ENCODE results near the gene VAPB. TPM values are rescaled to one million over a fixed set of nuclear protein-coding genes. Genes with fewer than 3 reads are reported as not detected.

Gene VAPB
- polyA plus RNA-seq, 3 donors, result 8.5 to 14.3 (median 10.1) TPM

- no peaks in the 10 kb centered on the region for H3K9me3 ChIP-seq (replicated peaks in 1 of 2; ENCODE audit: control insufficient read depth in 1 of 2, insufficient read depth in 1 of 2, low read length in 2 of 2)
- peak overlapping the region in 1 of 2 donors; percentile 99 for H3K27ac ChIP-seq (ENCODE audit: low read depth in 1 of 2, low read length in 2 of 2)
- no peaks in the 10 kb centered on the region for H3K27me3 Mint-ChIP-seq (ENCODE audit: low read depth in 3 of 3)
- no CpG with 5 or more reads among the region's 3 CpGs for WGBS (ENCODE audit: insufficient coverage)
- no peak overlapping the region for H2AFZ ChIP-seq (ENCODE audit: insufficient read depth, low read depth, low read length, poor library complexity, severe bottlenecking)
- no peak overlapping the region for H3K4me2 ChIP-seq (replicated peaks; ENCODE audit: extremely low read depth, low read length, poor library complexity, severe bottlenecking)
- no peak overlapping the region for H3K9ac ChIP-seq (ENCODE audit: insufficient read depth, low read length, poor library complexity, severe bottlenecking)
- H3K9me3 Mint-ChIP-seq, result no peaks in the 10 kb centered on the region
- no peak overlapping the region for H3K4me3 Mint-ChIP-seq
- peaks cover 92% of the 10 kb centered on the region for H3K79me2 ChIP-seq (ENCODE audit: insufficient read depth, low read length)
- H3K4me1 Mint-ChIP-seq, result peaks cover 41% of the 10 kb centered on the region
- no peak for DNase-seq
- intact Hi-C loops (cut with micrococcal nuclease), result loop anchor here in 1 of 2 donors (5.0 kb wide), 1 partner anchor 86 kb away; the partner anchor contains the start of gene RAB22A
- peaks cover 58% of the 10 kb centered on the region for H4K20me1 ChIP-seq (ENCODE audit: insufficient read depth, low read length)
- H3K36me3 ChIP-seq (replicated peaks in 1 of 2; ENCODE audit: control insufficient read depth in 1 of 2, insufficient read depth in 2 of 2, low read length in 2 of 2), result peaks cover 0 to 20% of the 10 kb centered on the region in 2 donors
- peaks cover 18 to 28% of the 10 kb centered on the region in 2 donors for H3K4me1 ChIP-seq (ENCODE audit: control insufficient read depth in 1 of 2, insufficient read depth in 2 of 2, low read length in 2 of 2)
- H3K36me3 Mint-ChIP-seq, result peaks cover 13 to 30% of the 10 kb centered on the region in 2 donors
- no peak overlapping the region for H3K4me3 ChIP-seq (replicated peaks in 1 of 3; ENCODE audit: low read depth in 2 of 3, low read length in 3 of 3)
- no peak for TF ChIP-seq CTCF (IDR thresholded peaks at IDR 0.05)
- peak overlapping the region in 5 of 7 donors; percentile 6 to 48 (median 38) for H3K27ac Mint-ChIP-seq
- H3K27me3 ChIP-seq (ENCODE audit: control insufficient read depth in 2 of 2, insufficient read depth in 2 of 2, low read length in 2 of 2), result no peaks in the 10 kb centered on the region
Observed at GRCh38 chr20:58393299-58393698, 4.3 kb downstream of the VAPB start.

GRCh38 chr20:58394801-58395200 lies 5.8 kb downstream of the VAPB start:
- intact Hi-C loops (cut with micrococcal nuclease), result loop anchor here in 1 of 2 donors (5.0 kb wide), 1 partner anchor 88 kb away; the partner anchor contains the start of gene RAB22A
- H3K4me2 ChIP-seq (replicated peaks; ENCODE audit: extremely low read depth, low read length, poor library complexity, severe bottlenecking), result no peak overlapping the region

More at GRCh38 chr20:58394801-58395200, 5.8 kb downstream of the VAPB start:
- WGBS (ENCODE audit: insufficient coverage), result no CpG with 5 or more reads among the region's 4 CpGs
- no peaks in the 10 kb centered on the region for H3K9me3 ChIP-seq (replicated peaks in 1 of 2; ENCODE audit: control insufficient read depth in 1 of 2, insufficient read depth in 1 of 2, low read length in 2 of 2)
- no peak overlapping the region for H3K27ac Mint-ChIP-seq
- H4K20me1 ChIP-seq (ENCODE audit: insufficient read depth, low read length), result peaks cover 73% of the 10 kb centered on the region
- H3K27ac ChIP-seq (ENCODE audit: low read depth in 1 of 2, low read length in 2 of 2), result no peak overlapping the region
- no peaks in the 10 kb centered on the region for H3K27me3 ChIP-seq (ENCODE audit: control insufficient read depth in 2 of 2, insufficient read depth in 2 of 2, low read length in 2 of 2)
- H3K4me3 Mint-ChIP-seq, result no peak overlapping the region
- H3K9me3 Mint-ChIP-seq, result no peaks in the 10 kb centered on the region
- no peak overlapping the region for H3K4me3 ChIP-seq (replicated peaks in 1 of 3; ENCODE audit: low read depth in 2 of 3, low read length in 3 of 3)
- peaks cover 100% of the 10 kb centered on the region for H3K79me2 ChIP-seq (ENCODE audit: insufficient read depth, low read length)
- H2AFZ ChIP-seq (ENCODE audit: insufficient read depth, low read depth, low read length, poor library complexity, severe bottlenecking), result no peak overlapping the region
- peaks cover 15 to 35% of the 10 kb centered on the region in 2 donors for H3K36me3 Mint-ChIP-seq
- H3K4me1 ChIP-seq (ENCODE audit: control insufficient read depth in 1 of 2, insufficient read depth in 2 of 2, low read length in 2 of 2), result peaks cover 16 to 24% of the 10 kb centered on the region in 2 donors
- DNase-seq, result no peak
- peaks cover 44% of the 10 kb centered on the region for H3K4me1 Mint-ChIP-seq
- H3K9ac ChIP-seq (ENCODE audit: insufficient read depth, low read length, poor library complexity, severe bottlenecking), result no peak overlapping the region
- peaks cover 0 to 20% of the 10 kb centered on the region in 2 donors for H3K36me3 ChIP-seq (replicated peaks in 1 of 2; ENCODE audit: control insufficient read depth in 1 of 2, insufficient read depth in 2 of 2, low read length in 2 of 2)
- H3K27me3 Mint-ChIP-seq (ENCODE audit: low read depth in 3 of 3), result peaks cover 0 to 2% (median 0%) of the 10 kb centered on the region in 3 donors
- TF ChIP-seq CTCF (IDR thresholded peaks at IDR 0.05), result no peak

Data from CD14-positive monocyte (primary cell).